PC-9 (cell line): ENCODE data around the gene NPTN. TPM values are rescaled to one million over a fixed set of nuclear protein-coding genes. Genes with fewer than 3 reads are reported as not detected.
"Not testable (repeated sequence)": the region's sequence is repeated elsewhere in the genome, so short reads cannot be mapped to it uniquely, and the experiment has no call there.

ENCODE experiments used
- BruUV-seq: library from RNA; stranded (reverse); fragments of 400-500 nt; replicated peaks from 2 replicates; lab custom pipeline; 2021; lab: Mats Ljungman, UMichigan
- CTCF ChIA-PET: fragments of 300-600 bp; sonication (Branson Sonifier 250); formaldehyde crosslinking; loops from one replicate; lab custom pipeline; 2022; ENCODE audit warnings: antibody characterized with exemption; lab: Charles Lee
- POLR2A ChIA-PET: fragments of 300-600 bp; sonication (Branson Sonifier 250); formaldehyde crosslinking; loops from one replicate; lab custom pipeline; 2022; ENCODE audit warnings: antibody characterized with exemption; ENCODE audit not compliant: unreplicated experiment; lab: Charles Lee
- DNase-seq, 2 experiments: peaks; one replicate each; pipeline versions ENCODE4 v3.0.0 to v3.0.0-alpha.2; 2015 to 2022; ENCODE audit warnings: mixed read lengths in 1 of 2
- H2AFZ ChIP-seq: fragments of 200-600 bp; sonication (generic); 2 replicates; pipeline ENCODE4 v1.8.1; 2017; ENCODE audit warnings: antibody characterized with exemption
- H3F3A ChIP-seq: fragments of 200-600 bp; sonication (generic); 2 replicates; pipeline ENCODE4 v1.8.1; 2017; ENCODE audit warnings: antibody characterized with exemption, mild to moderate bottlenecking, low read depth; ENCODE audit not compliant: insufficient read depth
- H3K27ac ChIP-seq: fragments of 200-600 bp; sonication (generic); 2 replicates; pipeline ENCODE4 v1.6.1; 2016; ENCODE audit warnings: mixed run types
- H3K27me3 ChIP-seq: fragments of 200-600 bp; sonication (generic); 2 replicates; pipeline ENCODE4 v1.6.1; 2016; ENCODE audit warnings: low read depth, mixed run types; ENCODE audit not compliant: insufficient read depth
- H3K36me3 ChIP-seq: fragments of 200-600 bp; sonication (generic); 2 replicates; pipeline ENCODE4 v1.6.1; 2016; ENCODE audit warnings: low read depth, mixed run types
- H3K4me1 ChIP-seq: fragments of 200-600 bp; sonication (generic); replicated peaks from 2 replicates; pipeline ENCODE4 v1.6.1; 2016; ENCODE audit warnings: mixed run types; ENCODE audit not compliant: insufficient read depth
- H3K4me2 ChIP-seq: fragments of 200-600 bp; sonication (generic); 2 replicates; pipeline ENCODE4 v1.6.1; 2017; ENCODE audit warnings: mixed run types
- H3K4me3 ChIP-seq: fragments of 200-600 bp; sonication (generic); 2 replicates; pipeline ENCODE4 v1.6.1; 2016; ENCODE audit warnings: mixed run types
- H3K79me2 ChIP-seq: fragments of 200-600 bp; sonication (generic); 2 replicates; pipeline ENCODE4 v1.6.1; 2017; ENCODE audit warnings: low read depth, mixed run types
- H3K9me2 ChIP-seq: fragments of 200-600 bp; sonication (generic); 2 replicates; pipeline ENCODE4 v1.8.1; 2017; ENCODE audit warnings: mild to moderate bottlenecking; ENCODE audit not compliant: insufficient read depth
- H3K9me3 ChIP-seq: fragments of 200-600 bp; sonication (generic); 2 replicates; pipeline ENCODE4 v1.8.1; 2016; ENCODE audit warnings: low read depth; ENCODE audit not compliant: insufficient read depth
- H4K20me1 ChIP-seq: fragments of 200-600 bp; sonication (generic); 2 replicates; pipeline ENCODE4 v1.8.1; 2017; ENCODE audit not compliant: insufficient read depth
- CTCF ChIP-seq: fragments of 200-600 bp; sonication (generic); conservative IDR thresholded peaks from 2 replicates; pipeline ENCODE4 v1.6.1; 2017; ENCODE audit warnings: mixed run types, antibody characterized with exemption, mild to moderate bottlenecking, moderate library complexity
- EZH2 ChIP-seq: fragments of 200-600 bp; sonication (generic); IDR thresholded peaks from 2 replicates; pipeline ENCODE4 v1.8.0; 2017; ENCODE audit warnings: antibody characterized with exemption, low read depth
- intact Hi-C: fragments of 100-400 bp; cut with micrococcal nuclease; formaldehyde crosslinking; loops from one replicate; pipeline ENCODE4 v1.10.0; 2022; ENCODE audit not compliant: unreplicated experiment
- total RNA-seq: library from RNA; stranded (reverse); gene quantifications from 2 replicates; pipeline ENCODE4 v1.2.3, GENCODE V29; 2021

NPTN gene
- total RNA-seq, 1 experiment from 2014 or later = 101 TPM

- intact Hi-C loops = no loop called here
- ChIA-PET CTCF (no interaction called here), POLR2A (no interaction called here)
- H3K4me2 ChIP-seq = no peak overlapping the region
- no peak for DNase-seq
- peaks cover 6% of the 10 kb centered on the region; the same call in 1 of the 2 replicates for H4K20me1 ChIP-seq
- H3K9me3 ChIP-seq = no peaks in the 10 kb centered on the region
- no peak overlapping the region for H3K27ac ChIP-seq
- no peak overlapping the region for H2AFZ ChIP-seq
- H3F3A ChIP-seq = peaks cover 14% of the 10 kb centered on the region; the same call in 1 of the 2 replicates
- no TSS peak for BruUV-seq
- 0 out of 2 replicates have a peak, but pooled peaks cover 2% of the 10 kb centered on the region for H3K79me2 ChIP-seq
- H3K9me2 ChIP-seq = no peaks in the 10 kb centered on the region
- peaks cover 16% of the 10 kb centered on the region; the same call in 1 of the 2 replicates for H3K36me3 ChIP-seq
- H3K4me1 ChIP-seq = no peaks in the 10 kb centered on the region
- no peaks in the 10 kb centered on the region for H3K27me3 ChIP-seq
- no peak overlapping the region for H3K4me3 ChIP-seq
- TF ChIP-seq CTCF = no peak
- TF ChIP-seq EZH2 = no peak
Measured at GRCh38 chr15:73558529-73558928, 74.7 kb downstream of the NPTN start.

GRCh38 chr15:73555080-73555479, 78.1 kb downstream of the NPTN start:
- no peak for DNase-seq
- TF ChIP-seq EZH2 (no peak), CTCF (no peak)
- H3K27me3 ChIP-seq = no peaks in the 10 kb centered on the region
- ChIA-PET CTCF (no interaction called here), POLR2A (no interaction called here)
- no peaks in the 10 kb centered on the region for H3K4me1 ChIP-seq
- H3K36me3 ChIP-seq = 0 out of 2 replicates have a peak, but pooled peaks cover 3% of the 10 kb centered on the region
- no peaks in the 10 kb centered on the region for H3K79me2 ChIP-seq
- H2AFZ ChIP-seq = no peak overlapping the region
- intact Hi-C loops = no loop called here
- no peak overlapping the region for H3K27ac ChIP-seq
- H3F3A ChIP-seq = no peaks in the 10 kb centered on the region
- H3K4me3 ChIP-seq = no peak overlapping the region
- no TSS peak for BruUV-seq
- no peak overlapping the region for H3K4me2 ChIP-seq
- peaks cover 1% of the 10 kb centered on the region; the same call in 1 of the 2 replicates for H4K20me1 ChIP-seq
- H3K9me3 ChIP-seq = no peaks in the 10 kb centered on the region
- H3K9me2 ChIP-seq = no peaks in the 10 kb centered on the region

- no peaks in the 10 kb centered on the region for H4K20me1 ChIP-seq
- no peak for DNase-seq
- H3K27me3 ChIP-seq = no peaks in the 10 kb centered on the region
- H3K4me1 ChIP-seq = no peaks in the 10 kb centered on the region
- intact Hi-C loops = loop anchor here (5.0 kb wide), 1 partner anchor 243 kb away; no protein-coding TSS in a partner anchor
- CTCF ChIA-PET = no interaction called here
- no peaks in the 10 kb centered on the region for H3K79me2 ChIP-seq
- H3K9me2 ChIP-seq = no peaks in the 10 kb centered on the region
- H3K4me3 ChIP-seq = no peak overlapping the region
- no peak overlapping the region for H2AFZ ChIP-seq
- POLR2A ChIA-PET = no interaction called here
- H3K36me3 ChIP-seq = no peaks in the 10 kb centered on the region
- H3K9me3 ChIP-seq = no peaks in the 10 kb centered on the region
- no peaks in the 10 kb centered on the region for H3F3A ChIP-seq
- no peak overlapping the region for H3K27ac ChIP-seq
- H3K4me2 ChIP-seq = no peak overlapping the region
- BruUV-seq = no TSS peak
- TF ChIP-seq EZH2 (no peak), CTCF (no peak)
Measured at GRCh38 chr15:73550190-73550589, 83.0 kb downstream of the NPTN start.

- POLR2A ChIA-PET, intact Hi-C loops, CTCF ChIA-PET: not testable (repeated sequence)
Measured at GRCh38 chr15:73548925-73549324, 84.3 kb downstream of the NPTN start.

More at GRCh38 chr15:73548925-73549324, 84.3 kb downstream of the NPTN start:
- not testable (repeated sequence) for H3K27ac ChIP-seq, H3K9me3 ChIP-seq, BruUV-seq, H4K20me1 ChIP-seq, H3K36me3 ChIP-seq, H3K4me1 ChIP-seq, H3K4me3 ChIP-seq, H3K79me2 ChIP-seq, H3K27me3 ChIP-seq, H3K4me2 ChIP-seq, H3K9me2 ChIP-seq, DNase-seq, H2AFZ ChIP-seq, H3F3A ChIP-seq
